PFSK-1 (cell line): ENCODE data around the gene GALNT4.

Experiments used
- FOXP2 ChIP-seq: optimal IDR thresholded peaks from 2 replicates; pipeline ENCODE3; 2011; ENCODE audit warnings: borderline replicate concordance, control low read depth, inconsistent platforms; ENCODE audit not compliant: insufficient read depth; ENCODE audit errors: extremely low read length, extremely low read depth
- POLR2AphosphoS5 ChIP-seq: IDR thresholded peaks from 2 replicates; pipeline ENCODE4 v1.6.1; 2012; ENCODE audit warnings: low read depth, mild to moderate bottlenecking, control low read depth, low read length, moderate library complexity
- SIN3A ChIP-seq: IDR thresholded peaks from 2 replicates; pipeline ENCODE4 v1.6.1; 2012; ENCODE audit warnings: mild to moderate bottlenecking, low read length, moderate library complexity, borderline replicate concordance; ENCODE audit not compliant: insufficient read depth
- TAF1 ChIP-seq: IDR thresholded peaks from 2 replicates; pipeline ENCODE4 v1.6.1; 2012; ENCODE audit warnings: low read length, control low read depth, borderline replicate concordance; ENCODE audit not compliant: insufficient read depth
- TF ChIP-seq, protein P1 (sequence below), 2 experiments: IDR thresholded peaks; 2 replicates each; pipeline versions ENCODE4 v1.6.1 to v1.8.0; 2011 to 2012; ENCODE audit warnings: low read depth in 2 of 2, low read length in 2 of 2, control low read depth in 1 of 2, inconsistent platforms in 1 of 2, mild to moderate bottlenecking in 1 of 2, moderate library complexity in 1 of 2; ENCODE audit not compliant: insufficient read depth in 1 of 2

DNA sequence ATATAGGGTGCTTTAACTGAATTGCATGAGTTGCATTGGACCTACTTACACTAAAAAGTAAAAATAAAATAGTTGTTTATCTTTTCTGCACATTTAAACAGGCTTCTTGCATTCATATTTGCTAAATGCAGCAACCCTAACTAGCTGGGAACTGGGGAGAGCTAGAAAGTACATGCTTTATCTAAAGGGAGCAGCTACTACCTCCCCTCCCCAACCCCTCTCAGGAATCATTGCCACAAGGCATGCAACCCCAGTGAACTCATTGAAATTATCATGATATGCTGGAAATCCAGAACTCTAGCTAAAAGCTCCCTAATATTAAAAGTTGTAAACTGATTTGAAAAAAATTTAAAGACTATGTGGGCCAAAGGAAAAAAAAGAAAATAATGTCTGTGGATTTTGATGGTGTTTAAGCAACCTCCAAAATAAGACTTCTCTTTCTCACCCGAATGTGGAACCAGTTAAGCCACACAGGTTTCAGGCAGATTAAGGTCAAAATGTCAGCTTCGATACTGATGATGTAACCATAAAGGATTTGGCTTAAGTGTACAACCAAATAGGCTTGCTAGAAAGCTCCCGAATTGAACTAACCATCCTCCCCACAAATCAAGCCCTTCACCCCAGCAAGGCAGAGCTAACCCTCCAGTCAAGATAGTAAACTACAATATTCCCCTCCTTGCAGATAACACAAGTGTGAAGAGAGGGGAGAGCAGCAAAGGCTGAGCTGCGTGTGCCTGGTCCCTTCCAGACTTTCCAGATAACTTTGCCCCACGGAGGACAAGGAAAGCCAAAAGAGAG is 15.0 kb upstream of the GALNT4 start:
- TF ChIP-seq FOXP2 (no peak), POLR2AphosphoS5 (no peak), SIN3A (no peak), TAF1 (no peak)
- TF ChIP-seq, protein P1, sequence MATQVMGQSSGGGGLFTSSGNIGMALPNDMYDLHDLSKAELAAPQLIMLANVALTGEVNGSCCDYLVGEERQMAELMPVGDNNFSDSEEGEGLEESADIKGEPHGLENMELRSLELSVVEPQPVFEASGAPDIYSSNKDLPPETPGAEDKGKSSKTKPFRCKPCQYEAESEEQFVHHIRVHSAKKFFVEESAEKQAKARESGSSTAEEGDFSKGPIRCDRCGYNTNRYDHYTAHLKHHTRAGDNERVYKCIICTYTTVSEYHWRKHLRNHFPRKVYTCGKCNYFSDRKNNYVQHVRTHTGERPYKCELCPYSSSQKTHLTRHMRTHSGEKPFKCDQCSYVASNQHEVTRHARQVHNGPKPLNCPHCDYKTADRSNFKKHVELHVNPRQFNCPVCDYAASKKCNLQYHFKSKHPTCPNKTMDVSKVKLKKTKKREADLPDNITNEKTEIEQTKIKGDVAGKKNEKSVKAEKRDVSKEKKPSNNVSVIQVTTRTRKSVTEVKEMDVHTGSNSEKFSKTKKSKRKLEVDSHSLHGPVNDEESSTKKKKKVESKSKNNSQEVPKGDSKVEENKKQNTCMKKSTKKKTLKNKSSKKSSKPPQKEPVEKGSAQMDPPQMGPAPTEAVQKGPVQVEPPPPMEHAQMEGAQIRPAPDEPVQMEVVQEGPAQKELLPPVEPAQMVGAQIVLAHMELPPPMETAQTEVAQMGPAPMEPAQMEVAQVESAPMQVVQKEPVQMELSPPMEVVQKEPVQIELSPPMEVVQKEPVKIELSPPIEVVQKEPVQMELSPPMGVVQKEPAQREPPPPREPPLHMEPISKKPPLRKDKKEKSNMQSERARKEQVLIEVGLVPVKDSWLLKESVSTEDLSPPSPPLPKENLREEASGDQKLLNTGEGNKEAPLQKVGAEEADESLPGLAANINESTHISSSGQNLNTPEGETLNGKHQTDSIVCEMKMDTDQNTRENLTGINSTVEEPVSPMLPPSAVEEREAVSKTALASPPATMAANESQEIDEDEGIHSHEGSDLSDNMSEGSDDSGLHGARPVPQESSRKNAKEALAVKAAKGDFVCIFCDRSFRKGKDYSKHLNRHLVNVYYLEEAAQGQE (IDR thresholded peaks at IDR 0.05; ENCODE audit: insufficient read depth in 1 of 2, low read depth in 2 of 2, low read length in 2 of 2), result no peak
